ENCODE results near the gene DDTL.

DNA sequence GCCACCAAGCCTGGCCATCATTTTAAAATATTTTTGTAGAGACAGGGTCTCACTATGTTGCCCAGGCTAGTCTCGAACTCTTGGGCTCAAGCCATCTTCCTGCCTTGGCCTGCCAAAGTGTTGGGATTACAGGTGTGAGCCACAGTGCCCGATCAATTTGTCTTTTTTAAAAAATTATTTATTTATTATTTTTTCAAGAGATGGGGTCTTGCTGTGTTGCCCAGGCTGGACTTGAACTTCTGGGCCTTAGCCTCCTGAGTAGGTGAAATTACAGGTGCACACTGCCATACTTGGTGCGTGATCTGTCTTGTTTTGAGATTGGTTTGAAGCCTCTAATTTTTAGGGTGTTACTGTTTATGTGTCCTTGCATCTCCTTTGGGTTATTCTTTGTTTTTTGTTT, 54.6 kb downstream of the DDTL start:
- no peak for TF ChIP-seq POLR2A (IDR thresholded peaks at IDR 0.05; ENCODE audit: low read length)
- no peak for TF ChIP-seq GATA1 (IDR thresholded peaks at IDR 0.05; ENCODE audit: low read depth, low read length)
